ENCODE data around the gene ABCF2.

Gene ABCF2

GRCh38 chr7:151274396-151274795 lies 47.4 kb upstream of the ABCF2 start:
- Histone ChIP-seq H4K20me1 (ENCODE audit: insufficient read depth, low read length) (no peaks in the 10 kb centered on the region), H3K9me3 (replicated peaks; ENCODE audit: insufficient read depth, low read length) (no peaks in the 10 kb centered on the region), H3K4me2 (ENCODE audit: low read depth, low read length) (no peak overlapping the region), H3F3A (ENCODE audit: insufficient read depth, low read length) (no peaks in the 10 kb centered on the region), H3K4me3 (ENCODE audit: low read length) (no peak overlapping the region), H2AFZ (ENCODE audit: low read length) (no peak overlapping the region), H3K36me3 (replicated peaks; ENCODE audit: insufficient read depth, low read length) (no peaks in the 10 kb centered on the region), H3K4me1 (ENCODE audit: low read length) (no peaks in the 10 kb centered on the region), H3K27ac (ENCODE audit: low read length) (no peak overlapping the region), H3K79me2 (ENCODE audit: low read length) (no peaks in the 10 kb centered on the region), H3K9ac (ENCODE audit: low read length) (no peak overlapping the region), H3K27me3 (replicated peaks; ENCODE audit: insufficient read depth, low read length) (peaks cover 64% of the 10 kb centered on the region), H3K9me2 (replicated peaks; ENCODE audit: insufficient read depth, low read length) (no peaks in the 10 kb centered on the region)
- TF ChIP-seq EZH2phosphoT487 (IDR thresholded peaks at IDR 0.05; ENCODE audit: low read length) (no peak), EZH2 (optimal IDR thresholded peaks at IDR 0.05; ENCODE audit: low read depth, low read length) (no peak), CTCF (IDR thresholded peaks at IDR 0.05; ENCODE audit: low read length) (no peak)
- DNase-seq = no peak

- Histone ChIP-seq H4K20me1 (ENCODE audit: insufficient read depth, low read length) (no peaks in the 10 kb centered on the region), H3K9me2 (replicated peaks; ENCODE audit: insufficient read depth, low read length) (no peaks in the 10 kb centered on the region), H3K4me2 (ENCODE audit: low read depth, low read length) (no peak overlapping the region), H3F3A (ENCODE audit: insufficient read depth, low read length) (no peaks in the 10 kb centered on the region), H3K4me1 (ENCODE audit: low read length) (no peaks in the 10 kb centered on the region), H3K27me3 (replicated peaks; ENCODE audit: insufficient read depth, low read length) (peaks cover 65% of the 10 kb centered on the region), H3K79me2 (ENCODE audit: low read length) (no peaks in the 10 kb centered on the region), H3K27ac (ENCODE audit: low read length) (no peak overlapping the region), H2AFZ (ENCODE audit: low read length) (no peak overlapping the region), H3K9ac (ENCODE audit: low read length) (no peak overlapping the region), H3K9me3 (replicated peaks; ENCODE audit: insufficient read depth, low read length) (no peaks in the 10 kb centered on the region), H3K4me3 (ENCODE audit: low read length) (no peak overlapping the region), H3K36me3 (replicated peaks; ENCODE audit: insufficient read depth, low read length) (no peaks in the 10 kb centered on the region)
- no peak for DNase-seq
- TF ChIP-seq EZH2 (optimal IDR thresholded peaks at IDR 0.05; ENCODE audit: low read depth, low read length) (no peak), EZH2phosphoT487 (IDR thresholded peaks at IDR 0.05; ENCODE audit: low read length) (no peak), CTCF (IDR thresholded peaks at IDR 0.05; ENCODE audit: low read length) (no peak)
Observed at GRCh38 chr7:151273651-151274390, 46.8 kb upstream of the ABCF2 start.

GRCh38 chr7:151272877-151273276 lies 45.9 kb upstream of the ABCF2 start:
- Histone ChIP-seq H3F3A (ENCODE audit: insufficient read depth, low read length) (no peaks in the 10 kb centered on the region), H3K36me3 (replicated peaks; ENCODE audit: insufficient read depth, low read length) (no peaks in the 10 kb centered on the region), H3K9ac (ENCODE audit: low read length) (no peak overlapping the region), H3K9me3 (replicated peaks; ENCODE audit: insufficient read depth, low read length) (no peaks in the 10 kb centered on the region), H3K27ac (ENCODE audit: low read length) (no peak overlapping the region), H3K4me3 (ENCODE audit: low read length) (no peak overlapping the region), H3K9me2 (replicated peaks; ENCODE audit: insufficient read depth, low read length) (no peaks in the 10 kb centered on the region), H3K79me2 (ENCODE audit: low read length) (no peaks in the 10 kb centered on the region), H3K4me1 (ENCODE audit: low read length) (no peaks in the 10 kb centered on the region), H3K4me2 (ENCODE audit: low read depth, low read length) (no peak overlapping the region), H3K27me3 (replicated peaks; ENCODE audit: insufficient read depth, low read length) (peaks cover 67% of the 10 kb centered on the region), H4K20me1 (ENCODE audit: insufficient read depth, low read length) (no peaks in the 10 kb centered on the region), H2AFZ (ENCODE audit: low read length) (no peak overlapping the region)
- no peak for TF ChIP-seq EZH2 (optimal IDR thresholded peaks at IDR 0.05; ENCODE audit: low read depth, low read length)
- DNase-seq = no peak

GRCh38 chr7:151272405-151272804 lies 45.4 kb upstream of the ABCF2 start:
- TF ChIP-seq CTCF (IDR thresholded peaks at IDR 0.05; ENCODE audit: low read length) (no peak), EZH2 (optimal IDR thresholded peaks at IDR 0.05; ENCODE audit: low read depth, low read length) (no peak), EZH2phosphoT487 (IDR thresholded peaks at IDR 0.05; ENCODE audit: low read length) (no peak)
- no peak for DNase-seq
- H3K9me2 ChIP-seq (replicated peaks; ENCODE audit: insufficient read depth, low read length) = no peaks in the 10 kb centered on the region

More at GRCh38 chr7:151272405-151272804, 45.4 kb upstream of the ABCF2 start:
- no peaks in the 10 kb centered on the region for H3K9me3 ChIP-seq (replicated peaks; ENCODE audit: insufficient read depth, low read length)
- H3F3A ChIP-seq (ENCODE audit: insufficient read depth, low read length) = no peaks in the 10 kb centered on the region
- H3K27me3 ChIP-seq (replicated peaks; ENCODE audit: insufficient read depth, low read length) = peaks cover 67% of the 10 kb centered on the region
- no peak overlapping the region for H3K4me2 ChIP-seq (ENCODE audit: low read depth, low read length)
- no peaks in the 10 kb centered on the region for H3K4me1 ChIP-seq (ENCODE audit: low read length)
- H3K27ac ChIP-seq (ENCODE audit: low read length) = no peak overlapping the region
- no peak overlapping the region for H2AFZ ChIP-seq (ENCODE audit: low read length)
- H3K9ac ChIP-seq (ENCODE audit: low read length) = no peak overlapping the region
- no peak overlapping the region for H3K4me3 ChIP-seq (ENCODE audit: low read length)
- no peaks in the 10 kb centered on the region for H3K36me3 ChIP-seq (replicated peaks; ENCODE audit: insufficient read depth, low read length)
- H3K79me2 ChIP-seq (ENCODE audit: low read length) = no peaks in the 10 kb centered on the region
- no peaks in the 10 kb centered on the region for H4K20me1 ChIP-seq (ENCODE audit: insufficient read depth, low read length)
